K562 (cell line): ENCODE results near the gene IL23A.

Experiments used
- EP300 ChIP-seq: IDR thresholded peaks from 2 replicates; pipeline ENCODE4 v1.6.1; 2012; ENCODE audit warnings: low read length, improper control_type of control experiment
- MAZ ChIP-seq, 2 experiments: fragments of 450-650 bp in 1 of 2; sonication (generic) in 1 of 2; formaldehyde crosslinking; IDR thresholded peaks in 1 of 2; conservative IDR thresholded peaks in 1 of 2; 2 replicates each; pipeline versions ENCODE4 v1.4.0 to v1.5.0; 2020; ENCODE audit warnings: mild to moderate bottlenecking in 1 of 2, missing genetic modification reagents in 1 of 2
- SMAD3 ChIP-seq: fragments of 450-650 bp; formaldehyde crosslinking; conservative IDR thresholded peaks from 2 replicates; pipeline ENCODE4 v1.4.0; 2020; ENCODE audit warnings: mild to moderate bottlenecking

- TF ChIP-seq MAZ (CRISPR knock-in tag; conservative IDR thresholded peaks at IDR 0.05 in 1 of 2, IDR thresholded peaks at IDR 0.05 in 1 of 2) (no peak), SMAD3 (no peak), EP300 (no peak)
Measured at GRCh38 chr12:56339158-56339422, 406 bp downstream of the IL23A start.
